Measurements from ENCODE around the gene PAQR4.
A peak's percentile ranks its signal among the peaks of the same experiment; 100 is the strongest.

The PAQR4 gene

GRCh38 chr16:2968738-2969544 is at the start of gene PAQR4:
TSS of gene PAQR4 (plus strand) at chr16:2969348. CDS start at chr16:2969675, 327 bp downstream.
- TF ChIP-seq CTCF (IDR thresholded peaks at IDR 0.05; ENCODE audit: borderline replicate concordance, insufficient read depth, low read depth, low read length) = no peak
- peak within 1 kb of the TSS; percentile 95 for H3K4me3 ChIP-seq (ENCODE audit: low read depth, low read length)

DNA sequence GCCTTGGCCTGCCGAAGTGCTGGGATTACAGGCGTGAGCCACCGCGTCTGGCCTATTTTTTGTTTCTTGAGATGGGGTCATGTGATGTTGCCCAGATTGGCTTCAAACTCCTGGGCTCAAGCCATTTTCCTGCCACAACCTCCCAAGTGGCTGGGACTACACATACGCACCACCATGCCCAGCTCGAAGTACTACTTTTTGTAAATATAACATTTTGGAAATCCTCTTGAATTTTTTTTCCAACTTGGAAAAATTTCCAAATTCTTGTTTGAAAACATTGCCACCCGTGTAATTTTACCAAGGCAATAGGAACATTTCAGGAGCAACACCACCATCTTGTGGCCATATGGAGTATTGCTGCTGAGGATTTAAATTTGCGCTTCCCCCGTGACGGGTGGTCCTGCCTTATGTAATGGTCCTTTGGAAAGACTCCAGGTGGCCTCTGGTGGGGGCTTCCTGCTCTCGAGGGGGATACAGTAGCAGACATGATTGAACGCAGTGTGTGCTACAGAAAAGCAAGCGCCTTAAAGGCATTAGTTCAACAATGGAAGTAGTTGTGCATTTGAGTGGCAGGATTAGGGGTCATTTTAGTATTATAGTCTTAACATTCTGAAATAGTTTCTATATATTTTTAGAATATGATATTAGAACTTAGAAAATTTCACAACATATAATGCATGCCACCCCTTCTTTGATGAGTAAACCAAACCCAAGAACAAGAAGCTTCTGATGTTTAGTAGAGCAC is 49.5 kb upstream of the PAQR4 start:
- peak; percentile 69; the same call in 1 of the 2 replicates for TF ChIP-seq CTCF (IDR thresholded peaks at IDR 0.05; ENCODE audit: borderline replicate concordance, insufficient read depth, low read depth, low read length)
- H3K4me3 ChIP-seq (ENCODE audit: low read depth, low read length) = no peak overlapping the region

- H3K4me3 ChIP-seq (ENCODE audit: low read depth, low read length) = no peak overlapping the region
- no peak for TF ChIP-seq CTCF (IDR thresholded peaks at IDR 0.05; ENCODE audit: borderline replicate concordance, insufficient read depth, low read depth, low read length)
These were observed 45.7 kb upstream of the PAQR4 start for GRCh38 chr16:2923481-2923880.

DNA sequence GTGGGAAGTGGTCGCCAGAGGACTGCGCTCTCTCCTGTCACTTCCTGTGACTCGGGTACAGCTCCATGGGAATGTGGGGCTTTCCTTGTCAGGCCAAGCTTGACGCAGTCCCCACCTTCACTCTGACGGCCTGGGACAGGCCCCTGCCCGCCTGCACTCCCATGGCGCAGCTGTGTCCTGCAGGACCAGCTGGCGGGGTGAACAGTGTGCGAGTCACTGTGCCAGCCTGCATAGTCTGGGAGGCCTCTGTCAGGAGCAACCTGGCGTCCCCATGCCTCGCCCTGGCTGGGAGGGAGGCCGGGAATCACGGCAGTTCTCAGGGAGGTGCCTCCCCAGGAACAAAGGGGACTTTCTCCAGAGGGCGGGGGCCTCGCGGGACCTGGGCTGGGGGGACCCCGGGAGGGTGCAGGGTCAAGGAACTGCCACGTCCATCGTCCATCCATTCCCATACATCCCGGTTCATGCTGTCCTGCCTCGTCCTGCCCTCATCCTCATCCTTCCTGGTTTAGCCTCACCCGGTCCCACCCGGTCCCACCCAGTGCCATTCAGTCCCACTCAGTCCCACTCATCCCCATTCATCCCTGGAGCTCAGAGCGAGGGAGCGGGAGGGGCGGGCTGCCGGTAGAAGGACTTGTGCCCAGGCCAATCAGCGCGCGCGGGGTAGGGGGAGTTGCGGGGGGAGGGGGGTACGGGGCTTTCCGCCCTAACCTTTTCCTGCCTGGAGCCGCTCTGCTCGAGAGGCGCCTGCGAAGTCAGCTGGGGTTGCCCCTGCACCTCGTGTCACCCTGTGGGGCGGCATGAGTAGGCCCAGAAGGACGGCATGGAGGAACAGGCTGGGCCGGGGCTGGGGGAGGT is 44.0 kb upstream of the PAQR4 start:
- TF ChIP-seq CTCF (IDR thresholded peaks at IDR 0.05; ENCODE audit: borderline replicate concordance, insufficient read depth, low read depth, low read length) = no peak

GRCh38 chr16:2925951-2926649 is 43.0 kb upstream of the PAQR4 start:
- no peak for TF ChIP-seq CTCF (IDR thresholded peaks at IDR 0.05; ENCODE audit: borderline replicate concordance, insufficient read depth, low read depth, low read length)
- no peak overlapping the region for H3K4me3 ChIP-seq (ENCODE audit: low read depth, low read length)

More for the DNA sequence above, 44.0 kb upstream of the PAQR4 start:
- H3K4me3 ChIP-seq (ENCODE audit: low read depth, low read length) = no peak overlapping the region

GRCh38 chr16:2926650-2926999 is 42.5 kb upstream of the PAQR4 start:
- TF ChIP-seq CTCF (IDR thresholded peaks at IDR 0.05; ENCODE audit: borderline replicate concordance, insufficient read depth, low read depth, low read length) = no peak
- H3K4me3 ChIP-seq (ENCODE audit: low read depth, low read length) = no peak overlapping the region

Measured in GM12875 (cell line).